SK-N-MC (cell line): ENCODE data around the gene MOGAT2.

Experiments used
- EZH2 ChIP-seq: fragments of 200-600 bp; sonication (generic); IDR thresholded peaks from one replicate; pipeline ENCODE4 v1.6.1; 2017; ENCODE audit warnings: antibody characterized with exemption
- POLR2AphosphoS5 ChIP-seq: IDR thresholded peaks from 2 replicates; pipeline ENCODE4 v1.6.1; 2012; ENCODE audit warnings: mild to moderate bottlenecking, low read depth, low read length, borderline replicate concordance

GRCh38 chr11:75745807-75746206, 28.2 kb downstream of the MOGAT2 start:
- TF ChIP-seq POLR2AphosphoS5 (no peak), EZH2 (no peak)
